GM19043 (cell line): Measurements from ENCODE around the gene GNG4.

ENCODE experiments used
- ATAC-seq: cut with Tn5 transposase; IDR thresholded peaks from one replicate; pipeline ENCODE4 v1.9.1; 2021; ENCODE audit warnings: low read depth; ENCODE audit not compliant: unreplicated experiment

Gene GNG4

DNA sequence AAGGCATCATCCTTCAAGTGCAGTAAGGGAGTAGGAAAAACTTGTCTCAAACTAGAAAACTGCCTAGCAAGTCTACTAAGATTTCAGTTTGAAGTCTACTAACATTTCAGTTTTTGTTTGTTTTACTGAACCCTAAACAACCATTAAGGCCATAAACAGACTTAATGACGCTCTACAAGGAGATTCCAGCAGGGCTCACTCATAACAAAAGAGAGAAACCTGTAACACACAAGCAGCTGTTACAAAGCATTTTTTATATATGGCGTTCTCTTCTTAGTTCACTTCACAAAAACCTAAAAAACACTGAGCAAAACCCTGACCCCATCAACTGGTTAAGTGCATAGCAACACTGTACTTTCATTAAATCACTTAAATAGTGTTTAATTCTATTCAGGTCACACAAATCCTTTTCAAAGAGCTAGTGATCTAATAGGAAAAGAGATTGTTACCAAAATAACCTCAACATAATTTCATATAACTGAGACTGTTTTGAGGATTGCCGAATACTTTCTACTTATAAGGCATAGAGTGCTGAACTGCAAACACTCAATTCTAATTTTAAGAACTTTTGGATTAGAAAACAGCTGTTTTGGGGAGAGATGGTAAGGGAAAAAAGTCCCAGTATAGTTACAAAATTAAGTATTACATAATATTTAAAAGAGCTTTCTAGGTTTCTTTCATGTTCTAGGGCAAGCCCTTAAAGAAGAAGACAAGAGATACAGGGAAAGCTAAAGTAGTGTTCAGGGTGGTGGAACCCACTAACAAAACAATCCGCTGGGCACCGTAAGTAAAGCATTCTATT, 146.8 kb downstream of the GNG4 start:
- no peak for ATAC-seq

DNA sequence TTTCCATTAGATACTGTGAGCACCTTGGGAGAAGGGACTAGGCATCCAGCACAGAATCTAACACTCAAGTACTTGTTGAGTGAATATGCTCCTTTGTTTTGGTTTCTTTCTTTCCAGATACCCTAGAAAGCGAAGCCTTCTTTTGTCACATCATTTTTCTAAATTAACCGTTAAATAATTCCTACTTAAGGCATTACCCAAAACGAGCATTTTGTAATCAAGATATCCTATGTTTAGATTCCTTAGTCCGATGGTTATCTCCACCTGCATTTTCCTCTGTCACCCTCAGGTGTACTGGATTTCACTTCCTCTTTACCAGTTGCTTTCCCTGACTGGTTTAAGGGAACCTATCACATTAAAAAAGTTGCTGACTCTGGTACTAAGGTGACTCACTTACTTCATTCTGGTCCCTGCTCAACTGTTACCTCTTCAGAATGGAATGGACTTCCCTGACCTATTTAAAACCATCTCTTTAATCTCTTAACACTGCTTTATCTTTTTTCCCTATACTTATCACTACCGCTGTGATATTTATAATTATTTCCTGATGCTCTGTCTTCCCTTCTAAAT, 148.5 kb downstream of the GNG4 start:
- ATAC-seq, result no peak
